ENCODE measurements around the gene FRMD5. TPM values are rescaled to one million over a fixed set of nuclear protein-coding genes. Genes with fewer than 3 reads are reported as not detected.
"Not testable (repeated sequence)": the region's sequence is repeated elsewhere in the genome, so short reads cannot be mapped to it uniquely, and the experiment has no call there.

FRMD5 gene
- total RNA-seq, 2 donors from 2014 or later: 3.6 to 7.0 TPM

DNA sequence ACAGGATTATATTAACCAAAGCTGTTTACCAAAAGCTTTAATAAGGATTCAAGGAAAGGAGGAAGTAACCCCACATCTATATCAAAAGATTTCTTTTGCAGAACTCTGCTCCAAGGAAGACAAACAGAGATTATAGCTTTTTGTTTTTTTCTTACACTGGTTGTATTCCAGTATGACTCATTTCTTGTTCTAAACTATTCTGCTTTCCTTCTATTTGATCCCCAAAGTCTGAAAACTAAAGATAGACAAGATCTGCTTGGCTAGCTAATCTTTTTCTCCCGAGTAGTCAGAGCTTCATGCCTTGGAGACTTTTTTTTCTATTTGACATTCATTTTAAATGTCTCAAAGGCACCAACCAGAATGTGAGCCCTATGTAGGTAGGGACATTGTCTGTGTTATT is 36.8 kb upstream of the FRMD5 start:
- Mint-ChIP-seq H3K36me3 (ENCODE audit: low read depth) (no peaks in the 10 kb centered on the region), H3K9me3 (peaks cover 3% of the 10 kb centered on the region), H3K27me3 (ENCODE audit: insufficient read depth) (no peaks in the 10 kb centered on the region), H3K4me1 (no peaks in the 10 kb centered on the region), H3K27ac (no peak overlapping the region), H3K4me3 (no peak overlapping the region)
- TF ChIP-seq, protein P1, sequence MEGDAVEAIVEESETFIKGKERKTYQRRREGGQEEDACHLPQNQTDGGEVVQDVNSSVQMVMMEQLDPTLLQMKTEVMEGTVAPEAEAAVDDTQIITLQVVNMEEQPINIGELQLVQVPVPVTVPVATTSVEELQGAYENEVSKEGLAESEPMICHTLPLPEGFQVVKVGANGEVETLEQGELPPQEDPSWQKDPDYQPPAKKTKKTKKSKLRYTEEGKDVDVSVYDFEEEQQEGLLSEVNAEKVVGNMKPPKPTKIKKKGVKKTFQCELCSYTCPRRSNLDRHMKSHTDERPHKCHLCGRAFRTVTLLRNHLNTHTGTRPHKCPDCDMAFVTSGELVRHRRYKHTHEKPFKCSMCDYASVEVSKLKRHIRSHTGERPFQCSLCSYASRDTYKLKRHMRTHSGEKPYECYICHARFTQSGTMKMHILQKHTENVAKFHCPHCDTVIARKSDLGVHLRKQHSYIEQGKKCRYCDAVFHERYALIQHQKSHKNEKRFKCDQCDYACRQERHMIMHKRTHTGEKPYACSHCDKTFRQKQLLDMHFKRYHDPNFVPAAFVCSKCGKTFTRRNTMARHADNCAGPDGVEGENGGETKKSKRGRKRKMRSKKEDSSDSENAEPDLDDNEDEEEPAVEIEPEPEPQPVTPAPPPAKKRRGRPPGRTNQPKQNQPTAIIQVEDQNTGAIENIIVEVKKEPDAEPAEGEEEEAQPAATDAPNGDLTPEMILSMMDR (conservative IDR thresholded peaks at IDR 0.05): no peak
- H3K9ac ChIP-seq (ENCODE audit: extremely low read depth, low read length, poor library complexity, severe bottlenecking): no peak overlapping the region
- H3K4me1 ChIP-seq (ENCODE audit: control insufficient read depth, insufficient read depth, low read length): no peaks in the 10 kb centered on the region
- H3K27ac ChIP-seq (ENCODE audit: low read depth, low read length): no peak overlapping the region
- no peaks in the 10 kb centered on the region for H3K9me3 ChIP-seq (ENCODE audit: control insufficient read depth, low read length)
- WGBS, 2 experiments (ENCODE audit: insufficient coverage in 1 of 2, insufficient read length in 1 of 2): 76% methylated on average over 1 of the region's 1 CpG; no CpG with 5 or more reads in 1 of the 2 experiments
- no peaks in the 10 kb centered on the region for H3K36me3 ChIP-seq (ENCODE audit: control insufficient read depth, insufficient read depth, low read length)
- no peak overlapping the region for H3K4me3 ChIP-seq (ENCODE audit: low read length)
- DNase-seq: no peak
- H3K27me3 ChIP-seq (ENCODE audit: control insufficient read depth, insufficient read depth, low read length, poor library complexity, severe bottlenecking): no peaks in the 10 kb centered on the region

DNA sequence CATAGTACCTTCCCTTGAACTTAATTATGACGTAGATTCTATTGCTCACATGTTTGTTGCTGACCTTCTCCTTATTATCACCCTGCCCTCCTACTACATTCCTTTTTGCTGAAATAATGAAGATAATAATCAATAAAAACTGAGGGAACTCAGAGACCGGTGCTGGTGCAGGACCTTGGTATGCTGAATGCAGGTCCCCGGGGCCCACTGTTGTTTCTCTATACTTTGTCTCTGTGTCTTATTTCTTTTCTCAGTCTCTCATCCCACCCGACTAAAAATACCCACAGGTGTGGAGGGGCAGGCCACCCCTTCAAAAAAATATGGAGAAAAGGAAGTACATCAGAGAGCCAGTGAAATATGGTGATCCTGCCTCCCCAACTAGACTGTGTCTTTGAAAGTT is 34.2 kb upstream of the FRMD5 start:
- WGBS, 2 experiments (ENCODE audit: insufficient coverage in 1 of 2, insufficient read length in 1 of 2): 97 to 100% methylated on average over 1 to 2 of the region's 4 CpGs
- H3K4me1 ChIP-seq (ENCODE audit: control insufficient read depth, insufficient read depth, low read length); DNase-seq; H3K27me3 Mint-ChIP-seq (ENCODE audit: insufficient read depth); H3K9me3 Mint-ChIP-seq; H3K27ac ChIP-seq (ENCODE audit: low read depth, low read length); H3K36me3 Mint-ChIP-seq (ENCODE audit: low read depth); H3K4me3 ChIP-seq (ENCODE audit: low read length); H3K4me3 Mint-ChIP-seq; H3K36me3 ChIP-seq (ENCODE audit: control insufficient read depth, insufficient read depth, low read length); H3K27me3 ChIP-seq (ENCODE audit: control insufficient read depth, insufficient read depth, low read length, poor library complexity, severe bottlenecking); H3K9me3 ChIP-seq (ENCODE audit: control insufficient read depth, low read length); H3K9ac ChIP-seq (ENCODE audit: extremely low read depth, low read length, poor library complexity, severe bottlenecking); H3K4me1 Mint-ChIP-seq; H3K27ac Mint-ChIP-seq: not testable (repeated sequence)

DNA sequence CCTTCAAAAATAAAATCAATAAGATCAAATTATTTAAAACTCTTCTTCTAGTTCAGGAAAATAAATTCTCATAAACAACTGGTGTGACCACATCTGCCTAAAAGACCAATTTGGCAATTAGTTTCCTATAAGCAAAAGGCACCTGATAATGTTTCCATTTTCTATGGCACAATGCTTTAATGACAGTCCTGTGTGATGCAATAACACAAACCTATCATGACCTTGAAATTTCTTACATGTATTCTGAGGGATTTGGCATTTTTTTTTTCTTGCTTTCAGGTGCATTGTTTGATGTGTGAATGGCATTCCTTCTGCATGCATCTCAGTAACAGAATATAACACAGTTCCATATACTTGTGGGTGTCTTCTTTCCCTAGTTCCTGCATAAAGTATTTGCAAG is 32.5 kb upstream of the FRMD5 start:
- TF ChIP-seq, protein P1 (conservative IDR thresholded peaks at IDR 0.05): no peak
- H3K27me3 Mint-ChIP-seq (ENCODE audit: insufficient read depth): no peaks in the 10 kb centered on the region
- no peaks in the 10 kb centered on the region for H3K27me3 ChIP-seq (ENCODE audit: control insufficient read depth, insufficient read depth, low read length, poor library complexity, severe bottlenecking)
- no peaks in the 10 kb centered on the region for H3K36me3 ChIP-seq (ENCODE audit: control insufficient read depth, insufficient read depth, low read length)
- H3K36me3 Mint-ChIP-seq (ENCODE audit: low read depth): no peaks in the 10 kb centered on the region
- no peaks in the 10 kb centered on the region for H3K9me3 ChIP-seq (ENCODE audit: control insufficient read depth, low read length)
- H3K4me1 Mint-ChIP-seq: no peaks in the 10 kb centered on the region
- H3K9me3 Mint-ChIP-seq: peaks cover 6% of the 10 kb centered on the region
- H3K4me3 ChIP-seq (ENCODE audit: low read length): no peak overlapping the region
- H3K4me3 Mint-ChIP-seq: no peak overlapping the region
- H3K27ac ChIP-seq (ENCODE audit: low read depth, low read length): no peak overlapping the region
- DNase-seq: no peak
- no peaks in the 10 kb centered on the region for H3K4me1 ChIP-seq (ENCODE audit: control insufficient read depth, insufficient read depth, low read length)
- H3K27ac Mint-ChIP-seq: no peak overlapping the region
- no peak overlapping the region for H3K9ac ChIP-seq (ENCODE audit: extremely low read depth, low read length, poor library complexity, severe bottlenecking)

- not testable (repeated sequence) for H3K27ac ChIP-seq (ENCODE audit: low read depth, low read length); H3K4me3 ChIP-seq (ENCODE audit: low read length); H3K9ac ChIP-seq (ENCODE audit: extremely low read depth, low read length, poor library complexity, severe bottlenecking); H3K4me1 ChIP-seq (ENCODE audit: control insufficient read depth, insufficient read depth, low read length); H3K27me3 ChIP-seq (ENCODE audit: control insufficient read depth, insufficient read depth, low read length, poor library complexity, severe bottlenecking); H3K9me3 ChIP-seq (ENCODE audit: control insufficient read depth, low read length); H3K9me3 Mint-ChIP-seq; H3K36me3 Mint-ChIP-seq (ENCODE audit: low read depth); H3K27me3 Mint-ChIP-seq (ENCODE audit: insufficient read depth); H3K27ac Mint-ChIP-seq; DNase-seq; H3K4me3 Mint-ChIP-seq; H3K4me1 Mint-ChIP-seq; H3K36me3 ChIP-seq (ENCODE audit: control insufficient read depth, insufficient read depth, low read length)
- WGBS, 2 experiments (ENCODE audit: insufficient coverage in 1 of 2, insufficient read length in 1 of 2): 93% methylated on average over 3 of the region's 4 CpGs; no CpG with 5 or more reads in 1 of the 2 experiments
Observed at GRCh38 chr15:44227001-44227400, 31.9 kb upstream of the FRMD5 start.

Data from endodermal cell (in vitro differentiated cells).